GM19324 (cell line): ENCODE measurements around the gene APLN.

Experiments
- ATAC-seq: cut with Tn5 transposase; IDR thresholded peaks from one replicate; pipeline ENCODE4 v1.9.1; 2021; ENCODE audit warnings: mild to moderate bottlenecking, moderate library complexity; ENCODE audit not compliant: unreplicated experiment, low FRiP score

The APLN gene

GRCh38 chrX:129642641-129643040, 12.1 kb downstream of the APLN start:
- no peak for ATAC-seq

- ATAC-seq: no peak
Measured at GRCh38 chrX:129641941-129642340, 12.8 kb downstream of the APLN start.

GRCh38 chrX:129641469-129641868, 13.3 kb downstream of the APLN start:
- no peak for ATAC-seq

- no peak for ATAC-seq
Measured at GRCh38 chrX:129640737-129641136, 14.0 kb downstream of the APLN start.

GRCh38 chrX:129638917-129639316, 15.8 kb downstream of the APLN start:
- ATAC-seq: no peak

GRCh38 chrX:129637217-129638109, 17.3 kb downstream of the APLN start:
- peak; percentile 54 for ATAC-seq

- no peak for ATAC-seq
Measured at GRCh38 chrX:129636175-129636681, 18.5 kb downstream of the APLN start.

- ATAC-seq: no peak
Measured at GRCh38 chrX:129634541-129634940, 20.2 kb downstream of the APLN start.

GRCh38 chrX:129632443-129632842, 22.3 kb downstream of the APLN start:
- no peak for ATAC-seq

GRCh38 chrX:129631849-129632248, 22.9 kb downstream of the APLN start:
- no peak for ATAC-seq

GRCh38 chrX:129629837-129630236, 24.9 kb downstream of the APLN start:
- no peak for ATAC-seq

- ATAC-seq: no peak
Measured at GRCh38 chrX:129626026-129626425, 28.7 kb downstream of the APLN start.

- no peak for ATAC-seq
Measured at GRCh38 chrX:129622757-129623301, 31.9 kb downstream of the APLN start.

- ATAC-seq: no peak
Measured at GRCh38 chrX:129618997-129619396, 35.8 kb downstream of the APLN start.

- no peak for ATAC-seq
Measured at GRCh38 chrX:129617420-129617819, 37.3 kb downstream of the APLN start.

GRCh38 chrX:129614481-129615255, 40.1 kb downstream of the APLN start:
- ATAC-seq: no peak

GRCh38 chrX:129613596-129613995, 41.2 kb downstream of the APLN start:
- no peak for ATAC-seq

- no peak for ATAC-seq
Measured at GRCh38 chrX:129612396-129612795, 42.4 kb downstream of the APLN start.

GRCh38 chrX:129609395-129609794, 45.4 kb downstream of the APLN start:
- ATAC-seq: no peak

GRCh38 chrX:129608496-129608895, 46.3 kb downstream of the APLN start:
- no peak for ATAC-seq

GRCh38 chrX:129606918-129607317, 47.8 kb downstream of the APLN start:
- ATAC-seq: no peak
